GM21786 (cell line): Measurements from ENCODE around the gene BCL6B.
"Not testable (repeated sequence)": the region's sequence is repeated elsewhere in the genome, so short reads cannot be mapped to it uniquely, and the experiment has no call there.

Source experiments
- ATAC-seq: cut with Tn5 transposase; IDR thresholded peaks from one replicate; pipeline ENCODE4 v1.9.1; 2021; ENCODE audit not compliant: unreplicated experiment

The BCL6B gene

GRCh38 chr17:7022781-7023571 lies at the start of gene BCL6B:
Gene BCL6B, plus strand, starts transcription at chr17:7023050. Its CDS starts 622 bp downstream, at chr17:7023672.
- ATAC-seq, result no peak

GRCh38 chr17:6979440-6979839 lies 43.4 kb upstream of the BCL6B start:
- not testable (repeated sequence) for ATAC-seq

- ATAC-seq, result no peak
Observed at GRCh38 chr17:6981426-6981825, 41.4 kb upstream of the BCL6B start.

GRCh38 chr17:6985266-6985665 lies 37.6 kb upstream of the BCL6B start:
- ATAC-seq, result no peak

- no peak for ATAC-seq
Observed at GRCh38 chr17:6986676-6987075, 36.2 kb upstream of the BCL6B start.

- no peak for ATAC-seq
Observed at GRCh38 chr17:6989779-6990178, 33.1 kb upstream of the BCL6B start.

- not testable (repeated sequence) for ATAC-seq
Observed at GRCh38 chr17:6993613-6994056, 29.2 kb upstream of the BCL6B start.

- ATAC-seq, result no peak
Observed at GRCh38 chr17:6994118-6994598, 28.7 kb upstream of the BCL6B start.

GRCh38 chr17:6994666-6995256 lies 28.1 kb upstream of the BCL6B start:
- ATAC-seq, result no peak

GRCh38 chr17:6995500-6996255 lies 27.2 kb upstream of the BCL6B start, which contains the start of gene ALOX12:
Gene ALOX12, plus strand, starts transcription at chr17:6996049. Its CDS starts 69 bp downstream, at chr17:6996118.
- no peak for ATAC-seq

GRCh38 chr17:6996256-6997011 lies 26.4 kb upstream of the BCL6B start:
- no peak for ATAC-seq

- no peak for ATAC-seq
Observed at GRCh38 chr17:6997171-6997570, 25.7 kb upstream of the BCL6B start.

- ATAC-seq, result no peak
Observed at GRCh38 chr17:6998855-6999508, 23.9 kb upstream of the BCL6B start.

- no peak for ATAC-seq
Observed at GRCh38 chr17:7001318-7001961, 21.4 kb upstream of the BCL6B start.

GRCh38 chr17:7002288-7003047 lies 20.4 kb upstream of the BCL6B start:
- no peak for ATAC-seq

GRCh38 chr17:7003745-7004144 lies 19.1 kb upstream of the BCL6B start:
- no peak for ATAC-seq

GRCh38 chr17:7004398-7005253 lies 18.2 kb upstream of the BCL6B start:
- peak; percentile 52 for ATAC-seq

GRCh38 chr17:7005716-7006115 lies 17.1 kb upstream of the BCL6B start:
- ATAC-seq, result no peak
